Measurements from ENCODE around the gene CNNM3.
A peak's percentile ranks its signal among the peaks of the same experiment; 100 is the strongest.
"Not testable (repeated sequence)": the region's sequence is repeated elsewhere in the genome, so short reads cannot be mapped to it uniquely, and the experiment has no call there.

The CNNM3 gene

GRCh38 chr2:96842600-96842999 is 26.5 kb downstream of the CNNM3 start:
- DNase-seq = no peak

GRCh38 chr2:96843538-96844268 is 27.6 kb downstream of the CNNM3 start, which contains the start of gene ANKRD23:
Gene ANKRD23 (minus strand): TSS chr2:96844021. CDS start chr2:96843992, 29 bp downstream.
- DNase-seq = no peak

GRCh38 chr2:96844405-96844808 is 28.3 kb downstream of the CNNM3 start:
- no peak for DNase-seq

- no peak for DNase-seq
These were observed 30.8 kb downstream of the CNNM3 start for GRCh38 chr2:96846825-96847224.

GRCh38 chr2:96847586-96847985 is 31.5 kb downstream of the CNNM3 start:
- no peak for DNase-seq

GRCh38 chr2:96848264-96848663 is 32.2 kb downstream of the CNNM3 start:
- DNase-seq = no peak

- DNase-seq = no peak
These were observed 36.6 kb downstream of the CNNM3 start for GRCh38 chr2:96852667-96853066.

- no peak for DNase-seq
These were observed 37.3 kb downstream of the CNNM3 start for GRCh38 chr2:96853321-96853720.

- DNase-seq = peak; percentile 47 to 52
These were observed 41.0 kb downstream of the CNNM3 start for GRCh38 chr2:96856776-96857666.

- peak; percentile 97 to 98 for DNase-seq
These were observed 41.8 kb downstream of the CNNM3 start, which contains the start of gene ANKRD39 for GRCh38 chr2:96857667-96858372. Gene ANKRD39 (minus strand): TSS chr2:96858016. CDS start chr2:96857987, 29 bp downstream.

GRCh38 chr2:96859099-96859649 is 43.1 kb downstream of the CNNM3 start:
- no peak for DNase-seq

- no peak for DNase-seq
These were observed 43.6 kb downstream of the CNNM3 start for GRCh38 chr2:96859681-96860064.

- DNase-seq = peak; percentile 50 to 58
These were observed 44.3 kb downstream of the CNNM3 start for GRCh38 chr2:96860065-96861029.

- DNase-seq = no peak
These were observed 45.0 kb downstream of the CNNM3 start for GRCh38 chr2:96861074-96861473.

GRCh38 chr2:96863056-96863455 is 47.0 kb downstream of the CNNM3 start:
- not testable (repeated sequence) for DNase-seq

GRCh38 chr2:96863575-96864342 is 47.7 kb downstream of the CNNM3 start:
- DNase-seq = no peak

GRCh38 chr2:96864343-96865091 is 48.4 kb downstream of the CNNM3 start:
- no peak for DNase-seq

- no peak for DNase-seq
These were observed 49.6 kb downstream of the CNNM3 start for GRCh38 chr2:96865654-96866053.

GRCh38 chr2:96866149-96866548 is 50.1 kb downstream of the CNNM3 start:
- no peak for DNase-seq

- DNase-seq = no peak
These were observed 50.5 kb downstream of the CNNM3 start for GRCh38 chr2:96866586-96866985.

All from stimulated activated CD4-positive, alpha-beta T cell treated with anti-CD3 and anti-CD28 coated beads, Interleukin-2, amount 100 ng/mL, for 24 hours (primary cell).